Gastroesophageal sphincter (tissue), 4 donors: Measurements from ENCODE around the gene RYR2. TPM values are rescaled to one million over a fixed set of nuclear protein-coding genes. Genes with fewer than 3 reads are reported as not detected.

Experiments used
- ATAC-seq: fragments of 150-250 bp; one replicate; pipeline ENCODE4 v1.9.1; 2016; ENCODE audit warnings: mild to moderate bottlenecking, moderate library complexity
- H3K27ac ChIP-seq, 4 donors: fragments of 200-600 bp; sonication (generic) in 3 of 4; 1 replicate in 3 of 4; 2 replicates in 1 of 4; pipeline ENCODE4 v1.5.1; 2016 to 2019
- H3K27me3 ChIP-seq: fragments of 200-600 bp; sonication (generic); one replicate; pipeline ENCODE4 v1.5.1; 2019
- H3K36me3 ChIP-seq, 2 donors: fragments of 200-600 bp; sonication (generic); one replicate each; pipeline ENCODE4 v1.5.1; 2019; ENCODE audit warnings: control low read depth in 1 of 2
- H3K4me1 ChIP-seq, 3 donors: fragments of 200-600 bp; sonication (generic); 1 replicate in 2 of 3; 2 replicates in 1 of 3; pipeline ENCODE4 v1.5.1; 2016 to 2019; ENCODE audit warnings: control low read depth in 2 of 3
- H3K4me3 ChIP-seq, 2 donors: fragments of 200-600 bp; sonication (generic); one replicate each; pipeline ENCODE4 v1.5.1; 2019; ENCODE audit warnings: mild to moderate bottlenecking in 1 of 2, moderate library complexity in 1 of 2
- H3K9me3 ChIP-seq, 3 donors: fragments of 200-600 bp; sonication (generic); one replicate each; pipeline ENCODE4 v1.5.1; 2017 to 2019; ENCODE audit warnings: control low read depth in 2 of 3
- EP300 ChIP-seq: sonication (generic); formaldehyde crosslinking; IDR thresholded peaks from one replicate; pipeline ENCODE4 v1.6.1; 2017; ENCODE audit warnings: antibody characterized with exemption, mild to moderate bottlenecking
- POLR2A ChIP-seq, 2 donors: fragments of 450-650 bp; IDR thresholded peaks; one replicate each; pipeline ENCODE4 v1.6.1; 2017; ENCODE audit warnings: antibody characterized with exemption in 2 of 2, mild to moderate bottlenecking in 2 of 2, moderate library complexity in 1 of 2
- POLR2AphosphoS5 ChIP-seq: sonication (generic); formaldehyde crosslinking; IDR thresholded peaks from one replicate; pipeline ENCODE4 v1.6.1; 2017; ENCODE audit warnings: antibody characterized with exemption
- WGBS, 2 donors: methylation state at CpG; one replicate each; pipeline ENCODE4 v1.1.5; 2018; ENCODE audit warnings: low coverage in 1 of 2; 5-methylcytosine and 5-hydroxymethylcytosine counted together
- total RNA-seq, 4 donors: library from RNA; depleted of rRNA; stranded (reverse); fragments of >200 nt; gene quantifications; one replicate each; pipeline ENCODE4 v1.1.0, GENCODE V29; 2016
- TF ChIP-seq, protein P1 (sequence below), 4 experiments: fragments of 200-600 bp in 2 of 4; fragments of 450-650 bp in 2 of 4; sonication (generic) in 1 of 4; IDR thresholded peaks; one replicate each; pipeline ENCODE4 v1.5.1; 2017 to 2019; ENCODE audit warnings: antibody characterized with exemption in 4 of 4, mild to moderate bottlenecking in 2 of 4, moderate library complexity in 2 of 4

Gene RYR2
- total RNA-seq, 4 donors from 2014 or later: 27.4 to 78.8 (median 42.7) TPM

- Histone ChIP-seq H3K9me3 (no peaks in the 10 kb centered on the region), H3K4me3 (no peak overlapping the region), H3K36me3 (no peaks in the 10 kb centered on the region), H3K27me3 (no peaks in the 10 kb centered on the region), H3K4me1 (no peaks in the 10 kb centered on the region), H3K27ac (no peak overlapping the region)
- ATAC-seq: no peak
- no peak for TF ChIP-seq POLR2A (IDR thresholded peaks at IDR 0.05)
- TF ChIP-seq EP300: no peak
- no peak for TF ChIP-seq POLR2AphosphoS5
- TF ChIP-seq, protein P1, sequence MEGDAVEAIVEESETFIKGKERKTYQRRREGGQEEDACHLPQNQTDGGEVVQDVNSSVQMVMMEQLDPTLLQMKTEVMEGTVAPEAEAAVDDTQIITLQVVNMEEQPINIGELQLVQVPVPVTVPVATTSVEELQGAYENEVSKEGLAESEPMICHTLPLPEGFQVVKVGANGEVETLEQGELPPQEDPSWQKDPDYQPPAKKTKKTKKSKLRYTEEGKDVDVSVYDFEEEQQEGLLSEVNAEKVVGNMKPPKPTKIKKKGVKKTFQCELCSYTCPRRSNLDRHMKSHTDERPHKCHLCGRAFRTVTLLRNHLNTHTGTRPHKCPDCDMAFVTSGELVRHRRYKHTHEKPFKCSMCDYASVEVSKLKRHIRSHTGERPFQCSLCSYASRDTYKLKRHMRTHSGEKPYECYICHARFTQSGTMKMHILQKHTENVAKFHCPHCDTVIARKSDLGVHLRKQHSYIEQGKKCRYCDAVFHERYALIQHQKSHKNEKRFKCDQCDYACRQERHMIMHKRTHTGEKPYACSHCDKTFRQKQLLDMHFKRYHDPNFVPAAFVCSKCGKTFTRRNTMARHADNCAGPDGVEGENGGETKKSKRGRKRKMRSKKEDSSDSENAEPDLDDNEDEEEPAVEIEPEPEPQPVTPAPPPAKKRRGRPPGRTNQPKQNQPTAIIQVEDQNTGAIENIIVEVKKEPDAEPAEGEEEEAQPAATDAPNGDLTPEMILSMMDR (IDR thresholded peaks at IDR 0.05): no peak
- 85 to 95% methylated on average over 2 of the region's 2 CpGs for WGBS, 2 donors
These were observed 352.3 kb downstream of the RYR2 start for GRCh38 chr1:237394281-237394680.

DNA sequence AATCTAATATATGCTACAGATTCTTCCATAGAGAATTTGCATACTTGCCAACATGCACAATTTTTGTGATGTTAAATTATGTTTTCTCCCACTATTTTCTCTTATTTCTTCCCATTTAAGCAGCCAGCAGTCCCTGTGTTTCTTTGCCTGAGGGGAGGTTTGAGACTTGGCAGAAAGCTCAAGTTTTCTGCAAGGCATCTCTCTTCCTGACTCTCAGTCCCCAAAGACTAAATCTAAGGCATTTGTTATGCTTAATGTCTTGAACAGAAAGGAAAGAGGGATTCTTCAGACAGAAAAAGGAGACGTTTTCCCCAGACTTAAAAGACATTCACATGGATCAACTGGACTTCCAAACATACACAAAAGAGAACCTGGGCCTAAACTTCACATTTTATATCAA, 354.4 kb downstream of the RYR2 start:
- TF ChIP-seq EP300: no peak
- TF ChIP-seq, protein P1 (IDR thresholded peaks at IDR 0.05): no peak
- TF ChIP-seq POLR2A (IDR thresholded peaks at IDR 0.05): no peak
- no peak for TF ChIP-seq POLR2AphosphoS5
- Histone ChIP-seq H3K4me3 (no peak overlapping the region), H3K4me1 (no peaks in the 10 kb centered on the region), H3K36me3 (no peaks in the 10 kb centered on the region), H3K27ac (no peak overlapping the region), H3K9me3 (no peaks in the 10 kb centered on the region), H3K27me3 (no peaks in the 10 kb centered on the region)
- no peak for ATAC-seq
- WGBS, 2 donors: 0 to 20% methylated on average over 1 of the region's 1 CpG

- Histone ChIP-seq H3K27me3 (no peaks in the 10 kb centered on the region), H3K9me3 (no peaks in the 10 kb centered on the region), H3K4me3 (no peak overlapping the region), H3K36me3 (no peaks in the 10 kb centered on the region), H3K27ac (no peak overlapping the region), H3K4me1 (no peaks in the 10 kb centered on the region)
- ATAC-seq: no peak
- TF ChIP-seq POLR2AphosphoS5: no peak
- TF ChIP-seq EP300: no peak
- TF ChIP-seq POLR2A (IDR thresholded peaks at IDR 0.05): no peak
- TF ChIP-seq, protein P1 (IDR thresholded peaks at IDR 0.05): no peak
- WGBS, 2 donors: 95 to 100% methylated on average over 2 to 4 of the region's 4 CpGs
These were observed 356.8 kb downstream of the RYR2 start for GRCh38 chr1:237398751-237399150.

GRCh38 chr1:237405912-237406311, 363.9 kb downstream of the RYR2 start:
- no peak overlapping the region for H3K27ac ChIP-seq
- H3K4me3 ChIP-seq: no peak overlapping the region
- H3K27me3 ChIP-seq: no peaks in the 10 kb centered on the region
- TF ChIP-seq POLR2A (IDR thresholded peaks at IDR 0.05) (no peak), POLR2AphosphoS5 (no peak), EP300 (no peak)
- TF ChIP-seq, protein P1 (IDR thresholded peaks at IDR 0.05): no peak
- WGBS, 2 donors: 88 to 89% methylated on average over 3 of the region's 3 CpGs
- peaks cover 0 to 4% of the 10 kb centered on the region in 2 donors for H3K36me3 ChIP-seq
- no peaks in the 10 kb centered on the region for H3K4me1 ChIP-seq
- H3K9me3 ChIP-seq: no peaks in the 10 kb centered on the region
- no peak for ATAC-seq

DNA sequence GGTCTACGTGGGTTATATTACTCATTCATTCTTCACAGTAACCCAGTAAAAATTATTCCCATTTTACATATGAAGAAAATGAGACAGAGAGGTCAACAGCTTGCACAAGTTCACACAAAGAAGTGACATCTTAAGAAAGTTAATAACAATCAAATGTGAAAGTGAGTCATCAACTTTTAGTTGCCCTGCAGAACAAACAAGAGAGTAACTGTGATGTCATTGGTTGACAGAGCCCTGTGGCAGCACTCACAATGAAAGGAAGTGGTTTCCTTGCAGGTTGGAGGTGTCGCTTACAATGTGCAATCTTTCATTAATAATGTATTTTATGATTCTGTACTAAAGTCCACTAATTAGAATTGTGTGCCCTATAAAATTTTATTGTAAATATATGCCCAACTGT, 369.6 kb downstream of the RYR2 start:
- H3K4me3 ChIP-seq: no peak overlapping the region
- WGBS, 2 donors: 75 to 80% methylated on average over 1 to 2 of the region's 2 CpGs
- no peaks in the 10 kb centered on the region for H3K36me3 ChIP-seq
- TF ChIP-seq EP300: no peak
- no peak for TF ChIP-seq POLR2AphosphoS5
- TF ChIP-seq POLR2A (IDR thresholded peaks at IDR 0.05): no peak
- TF ChIP-seq, protein P1 (IDR thresholded peaks at IDR 0.05): no peak
- no peak overlapping the region for H3K27ac ChIP-seq
- ATAC-seq: no peak
- no peaks in the 10 kb centered on the region for H3K27me3 ChIP-seq
- no peaks in the 10 kb centered on the region for H3K9me3 ChIP-seq
- H3K4me1 ChIP-seq: no peaks in the 10 kb centered on the region
